IMR-90 (cell line): ENCODE results near the gene HNF1B.

ENCODE experiments used
- BHLHE40 ChIP-seq: fragments of 150-350 bp; IDR thresholded peaks from 2 replicates; pipeline ENCODE4 v1.6.1; 2016; ENCODE audit warnings: mild to moderate bottlenecking, low read depth, low read length
- CEBPB ChIP-seq: IDR thresholded peaks from 2 replicates; pipeline ENCODE4 v1.6.1; 2012; ENCODE audit warnings: low read depth, low read length, improper control_type of control experiment
- CHD1 ChIP-seq: IDR thresholded peaks from 2 replicates; pipeline ENCODE4 v1.6.1; 2012; ENCODE audit warnings: low read depth, low read length, improper control_type of control experiment
- MXI1 ChIP-seq: IDR thresholded peaks from 2 replicates; pipeline ENCODE4 v1.6.1; 2012; ENCODE audit warnings: low read depth, mild to moderate bottlenecking, low read length, moderate library complexity, borderline replicate concordance
- POLR2A ChIP-seq: IDR thresholded peaks from 2 replicates; pipeline ENCODE4 v1.6.1; 2012; ENCODE audit warnings: mild to moderate bottlenecking, low read depth, low read length
- RAD21 ChIP-seq: IDR thresholded peaks from 2 replicates; pipeline ENCODE4 v1.6.1; 2012; ENCODE audit warnings: low read length, improper control_type of control experiment
- RFX5 ChIP-seq: IDR thresholded peaks from 2 replicates; pipeline ENCODE4 v1.8.0; 2012; ENCODE audit warnings: low read depth, mild to moderate bottlenecking, low read length, moderate library complexity
- SMC3 ChIP-seq: fragments of 150-350 bp; IDR thresholded peaks from 2 replicates; pipeline ENCODE4 v1.6.1; 2016; ENCODE audit warnings: low read depth, mild to moderate bottlenecking, antibody characterized with exemption, low read length, moderate library complexity
- TF ChIP-seq, protein P1 (sequence below): conservative IDR thresholded peaks from 2 replicates; pipeline ENCODE4 v1.5.1; 2012; ENCODE audit warnings: mild to moderate bottlenecking, low read depth, low read length, improper control_type of control experiment
- TF ChIP-seq, protein P2 (sequence below): fragments of 150-350 bp; IDR thresholded peaks from 2 replicates; pipeline ENCODE4 v1.6.1; 2017; ENCODE audit warnings: mild to moderate bottlenecking, antibody characterized with exemption, low read length, low read depth

DNA sequence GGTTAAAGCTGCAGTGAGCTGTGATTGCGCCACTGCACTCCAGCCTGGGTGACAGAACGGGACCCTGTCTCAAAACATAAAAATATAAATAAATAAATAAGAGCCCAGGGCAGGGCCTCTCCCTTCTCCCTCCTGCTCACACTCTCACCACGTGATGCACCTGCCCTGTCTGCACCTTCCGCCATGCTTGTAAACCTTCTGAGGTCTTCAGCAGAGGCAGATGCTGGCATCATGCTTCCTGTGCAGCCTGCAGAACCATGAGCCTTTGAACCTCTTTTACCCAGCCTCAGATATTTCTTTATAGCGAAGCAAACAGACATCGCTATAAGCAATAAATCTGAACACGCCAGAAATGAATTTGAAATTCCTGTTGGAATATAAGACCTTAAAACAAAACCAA, 48.5 kb downstream of the HNF1B start:
- TF ChIP-seq, protein P1, sequence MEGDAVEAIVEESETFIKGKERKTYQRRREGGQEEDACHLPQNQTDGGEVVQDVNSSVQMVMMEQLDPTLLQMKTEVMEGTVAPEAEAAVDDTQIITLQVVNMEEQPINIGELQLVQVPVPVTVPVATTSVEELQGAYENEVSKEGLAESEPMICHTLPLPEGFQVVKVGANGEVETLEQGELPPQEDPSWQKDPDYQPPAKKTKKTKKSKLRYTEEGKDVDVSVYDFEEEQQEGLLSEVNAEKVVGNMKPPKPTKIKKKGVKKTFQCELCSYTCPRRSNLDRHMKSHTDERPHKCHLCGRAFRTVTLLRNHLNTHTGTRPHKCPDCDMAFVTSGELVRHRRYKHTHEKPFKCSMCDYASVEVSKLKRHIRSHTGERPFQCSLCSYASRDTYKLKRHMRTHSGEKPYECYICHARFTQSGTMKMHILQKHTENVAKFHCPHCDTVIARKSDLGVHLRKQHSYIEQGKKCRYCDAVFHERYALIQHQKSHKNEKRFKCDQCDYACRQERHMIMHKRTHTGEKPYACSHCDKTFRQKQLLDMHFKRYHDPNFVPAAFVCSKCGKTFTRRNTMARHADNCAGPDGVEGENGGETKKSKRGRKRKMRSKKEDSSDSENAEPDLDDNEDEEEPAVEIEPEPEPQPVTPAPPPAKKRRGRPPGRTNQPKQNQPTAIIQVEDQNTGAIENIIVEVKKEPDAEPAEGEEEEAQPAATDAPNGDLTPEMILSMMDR: no peak
- no peak for TF ChIP-seq POLR2A
- TF ChIP-seq BHLHE40: no peak
- no peak for TF ChIP-seq RAD21
- no peak for TF ChIP-seq CHD1
- no peak for TF ChIP-seq RFX5
- TF ChIP-seq, protein P2, sequence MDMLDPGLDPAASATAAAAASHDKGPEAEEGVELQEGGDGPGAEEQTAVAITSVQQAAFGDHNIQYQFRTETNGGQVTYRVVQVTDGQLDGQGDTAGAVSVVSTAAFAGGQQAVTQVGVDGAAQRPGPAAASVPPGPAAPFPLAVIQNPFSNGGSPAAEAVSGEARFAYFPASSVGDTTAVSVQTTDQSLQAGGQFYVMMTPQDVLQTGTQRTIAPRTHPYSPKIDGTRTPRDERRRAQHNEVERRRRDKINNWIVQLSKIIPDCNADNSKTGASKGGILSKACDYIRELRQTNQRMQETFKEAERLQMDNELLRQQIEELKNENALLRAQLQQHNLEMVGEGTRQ: no peak
- no peak for TF ChIP-seq CEBPB
- no peak for TF ChIP-seq MXI1
- TF ChIP-seq SMC3: no peak
